GM21576 (cell line): Measurements from ENCODE around the gene SFI1.
A peak's percentile ranks its signal among the peaks of the same experiment; 100 is the strongest.
"Not testable (repeated sequence)": the region's sequence is repeated elsewhere in the genome, so short reads cannot be mapped to it uniquely, and the experiment has no call there.

Experiments used
- ATAC-seq: cut with Tn5 transposase; IDR thresholded peaks from one replicate; pipeline ENCODE4 v1.9.1; 2021; ENCODE audit warnings: mild to moderate bottlenecking, moderate library complexity; ENCODE audit not compliant: unreplicated experiment

The SFI1 gene

DNA sequence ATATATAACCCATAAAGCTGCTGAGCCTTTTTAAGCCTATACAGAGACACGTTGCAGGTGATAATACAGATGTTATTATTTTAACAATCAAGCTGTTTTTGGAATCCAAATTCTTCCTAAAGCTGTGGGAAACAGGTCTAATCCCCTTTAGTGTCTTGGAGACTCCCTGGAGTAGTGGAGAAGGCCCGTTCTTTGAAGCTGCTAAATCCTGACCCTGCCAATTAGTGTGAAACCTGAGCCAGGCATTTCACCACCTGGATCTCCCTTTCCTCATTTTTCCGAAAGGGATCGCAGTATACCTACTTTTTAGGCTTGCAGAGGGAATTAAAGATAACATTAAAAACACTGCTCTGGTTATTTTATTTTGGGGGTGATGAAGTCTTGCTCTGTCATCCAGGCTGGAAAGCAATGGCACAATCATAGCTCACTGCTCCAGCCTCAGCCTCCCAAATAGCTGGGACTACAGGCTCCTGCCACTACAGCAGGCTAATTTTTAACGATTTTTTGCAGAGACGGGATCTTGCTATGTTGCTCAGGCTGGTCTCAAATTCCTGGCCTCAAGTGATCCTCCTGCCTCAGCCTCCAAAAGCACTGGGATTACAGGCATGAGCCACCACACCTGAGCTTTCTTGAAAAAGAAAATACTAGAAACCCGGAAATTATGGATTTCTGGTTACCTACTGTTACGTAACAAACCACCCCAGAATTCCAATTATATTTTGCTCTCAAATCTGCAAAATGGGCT lies 4.9 kb upstream of the SFI1 start:
- ATAC-seq: no peak

DNA sequence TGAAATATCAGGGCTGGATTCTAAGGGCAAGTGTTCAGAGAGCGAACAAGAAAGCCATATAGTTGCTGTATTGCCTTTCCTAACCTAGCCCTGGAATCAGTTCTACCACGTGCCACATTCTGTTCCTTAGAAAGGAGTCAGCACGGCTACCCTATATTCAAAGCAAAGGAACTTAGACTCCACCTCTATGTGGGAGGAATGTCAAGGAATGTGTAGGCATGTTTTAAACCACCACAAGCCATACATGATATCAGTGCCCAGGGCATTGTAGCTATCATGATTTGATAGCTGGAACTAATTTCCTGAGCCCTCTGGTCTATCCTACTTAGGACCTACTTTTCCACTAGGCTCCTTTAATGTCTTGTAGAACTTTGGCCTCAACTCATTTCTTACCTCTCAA lies 4.2 kb upstream of the SFI1 start:
- no peak for ATAC-seq

DNA sequence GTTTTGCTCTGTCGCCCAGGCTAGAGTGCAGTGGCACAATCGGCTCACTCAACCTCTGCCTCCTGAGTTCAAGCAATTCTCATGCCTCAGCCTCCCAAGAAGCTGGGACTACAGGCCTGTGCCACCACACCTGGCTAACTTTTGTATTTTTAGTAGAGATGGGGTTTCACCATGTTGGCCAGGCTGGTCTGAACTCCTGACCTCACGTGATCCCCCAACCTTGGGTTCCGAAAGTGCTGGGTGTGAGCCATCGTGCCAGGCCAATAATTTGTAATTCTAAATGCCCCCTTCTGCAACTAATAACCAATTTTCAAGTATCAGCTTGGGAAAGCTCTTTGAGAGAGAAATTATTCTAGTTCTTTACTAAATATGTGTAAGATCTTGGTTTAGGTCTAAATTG lies 3.0 kb upstream of the SFI1 start:
- not testable (repeated sequence) for ATAC-seq

- no peak for ATAC-seq
These were observed 993 bp upstream of the SFI1 start for GRCh38 chr22:31495343-31495742.

DNA sequence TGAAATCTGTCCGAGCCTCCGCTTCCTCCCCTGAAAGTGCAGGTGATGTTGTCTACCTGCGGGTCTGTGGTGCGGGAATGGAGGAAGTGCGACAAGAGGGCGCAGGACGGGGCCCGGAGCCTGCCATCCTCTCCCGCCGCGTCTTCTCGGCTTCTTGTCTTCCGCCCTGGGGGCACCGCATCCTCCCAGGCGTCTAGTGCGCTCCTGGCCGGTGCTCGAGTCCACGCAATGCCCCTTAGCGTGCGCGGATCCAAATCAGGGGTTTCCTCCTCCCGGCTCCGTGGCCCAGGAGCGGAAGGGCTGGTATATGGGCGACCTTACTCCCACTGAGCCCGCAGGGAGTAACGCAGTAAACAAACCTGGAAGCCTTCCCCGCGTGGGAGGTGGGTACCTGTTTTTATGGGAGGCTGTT lies 405 bp downstream of the SFI1 start:
- ATAC-seq: peak; percentile 31

DNA sequence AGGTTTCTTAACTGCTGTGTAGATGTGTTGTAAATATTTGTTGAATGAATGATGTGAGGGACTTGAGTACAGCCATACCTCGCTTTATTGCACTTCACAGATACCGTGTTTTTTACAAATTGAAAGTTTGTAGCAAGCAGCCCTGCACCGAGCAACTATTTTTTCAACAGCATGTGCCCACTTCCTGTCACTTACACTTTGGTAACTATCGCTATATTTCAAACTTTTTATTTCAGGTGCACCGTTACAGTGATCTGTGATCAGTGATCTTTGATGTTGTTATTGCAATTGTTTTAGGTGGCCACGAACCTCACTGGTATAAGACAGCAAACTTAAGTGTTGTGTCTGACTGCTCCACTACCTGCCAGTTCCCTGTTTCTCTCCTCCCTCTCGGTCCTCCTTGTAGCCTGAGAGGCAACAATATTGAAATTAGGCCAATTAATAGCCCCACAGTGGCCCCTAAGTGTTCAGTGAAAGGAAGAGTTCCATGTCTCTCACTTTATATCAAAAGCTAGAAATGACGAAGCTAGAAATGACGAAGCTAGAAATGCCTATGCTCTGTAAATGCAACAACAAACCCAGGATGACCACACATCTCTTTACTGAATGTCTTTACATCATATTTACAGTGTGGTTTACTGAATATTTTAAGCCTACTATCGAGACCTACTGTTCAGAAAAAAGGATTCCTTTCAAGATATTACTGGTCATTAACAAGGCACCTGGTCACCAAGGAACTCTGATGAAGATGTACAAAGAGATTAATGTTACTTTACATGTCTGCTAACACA lies 1.0 kb downstream of the SFI1 start:
- no peak for ATAC-seq

DNA sequence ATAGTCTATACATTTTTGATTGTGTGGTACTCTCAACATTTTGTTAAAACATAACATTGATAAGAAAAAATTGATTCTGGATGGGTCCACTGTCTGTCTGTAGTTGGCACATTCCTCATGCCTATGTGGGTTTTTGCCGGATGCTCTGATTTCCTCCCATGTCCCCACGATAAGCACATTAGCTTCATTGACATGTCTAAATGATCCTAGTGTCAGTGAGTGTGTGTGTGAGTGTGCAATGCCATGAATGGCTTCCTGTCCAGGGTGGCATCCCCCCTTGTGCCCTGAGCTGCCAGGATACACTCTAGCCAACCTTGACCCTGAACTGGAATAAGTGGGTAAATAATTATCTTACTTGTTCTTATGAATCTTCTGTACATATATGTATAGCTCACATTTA lies 5.4 kb downstream of the SFI1 start:
- ATAC-seq: no peak

DNA sequence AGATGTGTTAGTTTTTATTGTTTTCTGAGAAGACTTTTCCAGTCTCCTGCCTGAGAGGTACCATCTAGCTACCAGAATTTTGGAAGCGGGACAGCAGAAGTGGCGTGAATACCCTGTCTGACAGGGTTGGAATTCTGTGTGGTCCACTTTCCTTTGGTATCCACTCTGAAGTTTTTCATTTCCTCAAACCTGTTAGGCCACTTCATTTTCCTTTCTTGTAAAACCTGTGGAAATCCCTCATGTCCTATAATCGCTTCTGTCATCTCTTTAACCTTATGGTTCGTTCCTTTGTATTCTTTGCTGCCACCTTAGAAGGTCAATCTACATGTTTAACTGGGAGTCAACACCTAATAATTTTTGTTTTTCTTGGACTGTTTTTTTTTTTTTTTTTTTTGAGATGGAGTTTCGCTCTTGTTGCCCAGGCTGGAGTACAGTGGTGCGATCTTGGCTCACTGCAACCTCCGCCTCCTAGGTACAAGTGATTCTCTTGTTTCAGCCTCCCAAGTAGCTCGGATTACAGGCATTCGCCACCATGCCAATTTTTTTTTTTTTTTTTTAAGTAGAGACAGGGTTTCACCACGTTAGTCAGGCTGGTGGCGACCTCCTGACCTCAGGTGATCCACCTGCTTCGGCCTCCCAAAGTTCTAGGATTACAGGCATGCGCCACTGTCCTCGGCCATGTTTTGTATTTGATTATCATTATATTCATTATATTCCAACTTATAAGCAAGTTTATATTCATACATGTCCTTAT lies 7.1 kb downstream of the SFI1 start:
- no peak for ATAC-seq

DNA sequence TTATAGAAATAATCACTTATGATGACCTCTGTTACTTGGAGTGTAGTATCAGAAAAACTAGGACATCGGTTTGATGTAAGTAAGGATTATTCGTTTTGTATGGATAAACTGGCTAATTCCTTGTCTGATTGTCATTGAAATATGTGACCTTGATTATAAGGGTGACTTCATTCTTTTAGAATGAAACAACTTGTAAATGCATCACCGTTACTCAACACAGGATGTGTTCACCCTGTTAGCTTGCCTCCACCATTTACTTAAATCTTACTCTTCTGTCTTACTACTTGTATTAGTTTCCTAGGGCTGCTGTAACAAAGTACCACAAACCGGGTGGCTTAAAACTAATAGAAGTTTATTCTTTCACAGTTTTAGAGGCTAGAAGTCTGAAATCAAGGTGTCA lies 7.9 kb downstream of the SFI1 start:
- ATAC-seq: no peak

- ATAC-seq: not testable (repeated sequence)
These were observed 11.2 kb downstream of the SFI1 start for GRCh38 chr22:31507517-31507916.

- ATAC-seq: no peak
These were observed 12.2 kb downstream of the SFI1 start for GRCh38 chr22:31508536-31508935.

DNA sequence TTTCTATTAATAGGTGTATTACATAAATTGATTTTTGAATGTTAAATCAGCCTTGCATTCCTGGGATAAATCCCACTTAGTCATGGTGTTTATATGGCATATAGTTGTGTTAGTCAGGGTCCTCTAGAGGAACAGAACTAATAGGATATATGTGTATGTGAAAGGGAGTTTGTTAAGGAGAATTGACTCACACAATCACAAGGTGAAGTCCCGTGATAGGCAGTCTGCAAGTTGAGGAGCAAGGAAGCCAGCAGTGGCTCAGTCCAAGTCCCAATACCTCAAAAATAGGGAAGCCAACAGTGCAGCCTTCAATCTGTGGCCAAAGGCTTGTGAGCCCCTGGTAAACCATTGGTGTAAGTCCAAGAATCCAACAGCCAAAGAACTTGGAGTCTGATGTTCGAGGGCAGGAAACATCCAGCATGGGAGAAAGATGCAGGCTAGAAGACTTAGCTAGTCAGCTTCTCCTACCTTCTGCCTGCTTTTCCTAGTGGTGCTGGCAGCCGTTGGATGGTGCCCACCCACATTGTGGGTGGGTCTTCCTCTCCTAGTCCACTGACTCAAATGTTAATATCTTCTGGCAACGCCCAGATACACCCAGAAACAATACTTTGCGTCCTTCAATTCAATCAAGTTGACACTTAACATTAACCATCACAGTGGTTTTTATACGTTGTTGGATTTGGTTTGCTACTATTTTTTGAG lies 12.9 kb downstream of the SFI1 start:
- no peak for ATAC-seq

DNA sequence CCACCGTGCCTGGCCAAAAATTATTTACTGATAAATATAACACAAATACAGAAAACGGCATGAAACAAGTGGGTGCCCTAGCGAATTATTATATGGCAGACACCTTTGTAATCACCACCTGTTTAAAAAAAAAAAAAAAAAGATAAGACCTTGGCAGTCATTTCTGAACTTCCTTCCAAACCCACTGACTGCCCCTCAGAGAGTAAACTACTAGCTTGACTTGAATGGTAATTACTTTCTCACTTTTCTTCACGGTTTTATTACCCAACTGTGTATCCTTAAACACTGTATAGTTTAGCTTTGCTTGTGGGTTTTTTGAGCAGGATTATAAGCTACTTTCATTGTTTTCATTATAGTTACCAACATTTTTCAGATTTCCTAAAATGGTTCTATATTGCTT lies 23.7 kb downstream of the SFI1 start:
- no peak for ATAC-seq

GRCh38 chr22:31524132-31524531 lies 27.8 kb downstream of the SFI1 start:
- not testable (repeated sequence) for ATAC-seq

GRCh38 chr22:31526270-31526669 lies 29.9 kb downstream of the SFI1 start:
- no peak for ATAC-seq

DNA sequence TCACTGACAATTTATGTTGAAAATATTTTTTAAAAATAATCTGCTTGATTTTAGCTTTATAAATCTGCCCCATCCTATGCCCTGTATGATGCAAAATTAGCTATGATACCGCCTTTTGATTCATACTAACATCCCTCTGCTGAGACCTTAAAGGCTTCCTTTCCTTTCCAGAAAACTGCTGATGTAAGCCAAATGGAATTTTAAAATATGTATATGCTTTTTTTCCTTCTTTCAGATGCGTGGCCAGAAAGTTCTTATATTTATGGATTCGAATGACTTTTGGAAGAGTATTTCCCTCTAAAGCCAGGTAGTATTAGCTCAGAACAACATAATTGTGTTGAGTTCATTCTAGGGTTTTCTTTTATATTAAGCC lies 34.5 kb downstream of the SFI1 start:
- ATAC-seq: no peak

DNA sequence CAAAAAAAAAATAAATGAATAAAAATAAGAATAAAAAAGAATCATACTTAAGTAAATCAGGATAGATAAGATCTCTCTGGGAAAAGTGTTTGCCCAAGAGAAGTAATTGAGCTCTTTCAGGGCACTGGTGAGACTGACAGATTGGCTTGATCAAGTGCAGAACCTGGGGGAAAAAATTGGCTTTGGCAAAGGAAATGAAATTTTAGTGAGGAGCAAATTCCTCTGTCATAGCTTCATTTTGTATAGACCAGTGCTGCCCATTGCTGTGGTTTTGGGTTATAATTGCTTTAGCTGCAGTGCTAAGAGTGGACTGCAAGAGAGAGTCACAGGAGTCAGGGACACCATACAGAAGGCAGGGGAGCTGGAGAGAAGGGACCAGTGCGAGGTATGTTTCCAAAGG lies 35.7 kb downstream of the SFI1 start:
- no peak for ATAC-seq

DNA sequence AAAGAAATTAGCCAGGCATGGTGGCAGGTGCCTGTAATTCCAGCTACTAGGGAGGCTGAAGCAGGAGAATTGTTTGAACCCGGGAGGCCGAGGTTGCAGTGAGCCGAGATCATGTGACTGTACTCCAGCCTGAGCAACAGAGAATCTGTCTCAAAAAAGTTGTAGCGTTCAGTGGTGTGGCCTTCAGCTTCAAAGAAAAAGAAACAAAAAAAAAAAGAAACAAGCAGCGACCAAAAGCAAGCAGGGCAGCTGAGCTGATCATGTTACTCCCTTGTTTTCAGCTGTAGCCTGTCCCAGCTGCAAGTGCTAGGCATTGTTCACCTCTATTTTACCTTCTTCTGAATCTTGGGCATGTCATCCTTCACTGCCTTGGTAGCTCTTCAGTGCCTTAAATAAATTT lies 37.0 kb downstream of the SFI1 start:
- no peak for ATAC-seq

DNA sequence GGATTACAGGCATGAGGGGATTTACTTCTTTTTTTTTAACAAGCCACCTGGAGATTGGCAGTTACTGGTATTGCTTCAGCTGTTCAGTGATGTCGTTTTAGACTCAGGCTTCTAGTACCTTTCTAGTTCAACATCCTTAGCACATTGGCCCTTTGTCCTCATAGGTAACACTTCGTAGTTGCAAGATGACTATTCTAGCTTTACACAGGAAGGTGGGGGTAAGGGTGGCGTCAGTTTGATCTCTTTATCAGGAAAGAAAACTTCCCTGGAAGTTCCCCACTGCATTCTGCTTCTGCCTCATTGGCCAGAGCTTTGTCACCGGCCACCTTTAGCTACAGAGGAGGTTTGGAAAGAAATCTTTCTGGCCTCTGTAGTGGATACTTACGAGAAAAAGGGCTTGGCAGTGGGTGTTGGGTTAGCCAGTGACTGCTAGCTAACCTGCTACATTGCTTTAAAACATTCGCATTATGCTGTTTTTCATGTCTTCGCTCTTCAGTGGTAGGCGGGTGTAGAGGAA lies 40.7 kb downstream of the SFI1 start:
- no peak for ATAC-seq

GRCh38 chr22:31538815-31539214 lies 42.5 kb downstream of the SFI1 start:
- no peak for ATAC-seq

DNA sequence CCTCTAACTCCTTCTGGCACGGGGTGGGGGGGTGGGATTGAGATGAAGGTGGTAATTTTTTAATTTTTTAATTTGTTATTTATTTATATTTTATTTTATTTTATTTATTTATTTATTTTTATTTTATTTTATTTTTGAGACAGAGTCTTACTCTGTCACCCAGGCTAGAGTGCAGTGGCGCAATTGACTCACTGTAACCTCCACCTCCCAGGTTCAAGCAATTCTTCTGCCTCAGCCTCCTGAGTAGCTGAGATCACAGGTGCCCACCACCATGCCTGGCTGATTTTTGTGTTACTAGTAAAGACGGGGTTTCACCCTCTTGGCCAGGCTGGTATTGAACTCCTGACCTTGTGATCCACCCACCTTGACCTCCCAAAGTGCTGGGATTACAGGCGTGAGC lies 43.8 kb downstream of the SFI1 start:
- not testable (repeated sequence) for ATAC-seq
